ENCODE results near the gene NUDC. TPM values are rescaled to one million over a fixed set of nuclear protein-coding genes. Genes with fewer than 3 reads are reported as not detected.

NUDC gene
- total and polyA plus RNA-seq, 2 of the 13 experiments (the other 11 are each of a cell fraction or from before 2014, with no cell fraction given) = 34.7 to 104 TPM

DNA sequence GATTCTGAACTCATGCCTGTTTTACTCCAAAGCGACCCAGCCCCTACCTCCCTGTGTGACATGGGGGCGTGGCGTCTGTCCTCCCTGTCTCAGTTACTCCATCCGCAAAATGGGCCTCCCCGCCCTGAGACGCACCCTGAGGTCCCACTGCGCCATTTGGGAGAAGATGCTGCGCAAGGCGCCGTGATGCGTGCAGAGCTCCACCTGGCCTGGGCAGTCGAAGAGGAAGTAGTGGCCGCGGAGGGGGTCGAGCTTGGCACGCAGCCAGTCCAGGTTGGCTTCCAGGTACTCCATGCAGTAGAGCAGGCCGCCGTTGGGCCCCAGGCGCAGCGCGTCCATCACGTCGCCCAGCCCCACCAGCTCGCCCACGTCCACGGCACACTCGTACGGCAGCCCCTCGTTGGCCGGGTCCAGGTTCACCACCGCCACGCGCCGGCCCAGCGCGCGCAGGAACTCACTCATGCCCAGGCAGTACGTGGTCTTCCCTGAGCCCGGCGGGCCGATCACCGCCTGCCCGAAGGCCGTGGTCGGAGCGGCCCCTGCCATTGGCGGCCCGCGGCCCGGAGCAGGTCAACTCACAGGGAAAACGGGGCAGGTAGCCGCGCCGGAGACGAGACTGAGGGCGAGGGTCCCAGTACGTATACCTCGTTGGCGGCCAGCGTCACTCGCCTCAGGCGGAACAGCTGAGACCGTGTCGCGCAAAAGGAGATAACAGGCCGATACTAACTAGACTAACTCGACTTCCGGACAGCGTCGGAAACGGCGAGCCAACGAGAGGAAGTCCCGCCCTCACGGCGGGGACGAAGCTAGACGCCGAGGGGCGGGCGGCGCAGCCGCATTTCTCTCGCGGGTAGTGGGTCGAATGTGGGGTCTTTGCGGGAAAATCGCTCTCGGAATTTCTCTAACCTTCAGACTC, 31.7 kb upstream of the NUDC start, which contains the start of gene GPN2 (continued):
- peak; percentile 90; the same call in 1 of the 2 replicates for TF ChIP-seq ZNF101 (CRISPR knock-in tag; IDR thresholded peaks at IDR 0.05; ENCODE audit: borderline replicate concordance, low read depth)
- TF ChIP-seq, protein P1, sequence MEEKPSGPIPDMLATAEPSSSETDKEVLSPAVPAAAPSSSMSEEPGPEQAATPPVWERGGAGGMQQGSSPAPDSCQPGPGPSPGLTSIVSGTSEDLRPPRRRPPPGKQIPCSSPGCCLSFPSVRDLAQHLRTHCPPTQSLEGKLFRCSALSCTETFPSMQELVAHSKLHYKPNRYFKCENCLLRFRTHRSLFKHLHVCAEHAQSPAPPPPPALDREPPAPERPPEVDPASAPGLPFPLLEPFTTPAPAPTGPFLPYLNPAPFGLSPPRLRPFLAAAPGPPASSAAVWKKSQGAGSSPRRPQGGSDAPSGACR (CRISPR knock-in tag; IDR thresholded peaks at IDR 0.05) = peak; percentile 89; the same call in 1 of the 2 replicates
- no peak for TF ChIP-seq MYNN (CRISPR knock-in tag; IDR thresholded peaks at IDR 0.05; ENCODE audit: low read depth)
- no peak for TF ChIP-seq KLF11 (CRISPR knock-in tag; IDR thresholded peaks at IDR 0.05)
- TF ChIP-seq, protein P2, sequence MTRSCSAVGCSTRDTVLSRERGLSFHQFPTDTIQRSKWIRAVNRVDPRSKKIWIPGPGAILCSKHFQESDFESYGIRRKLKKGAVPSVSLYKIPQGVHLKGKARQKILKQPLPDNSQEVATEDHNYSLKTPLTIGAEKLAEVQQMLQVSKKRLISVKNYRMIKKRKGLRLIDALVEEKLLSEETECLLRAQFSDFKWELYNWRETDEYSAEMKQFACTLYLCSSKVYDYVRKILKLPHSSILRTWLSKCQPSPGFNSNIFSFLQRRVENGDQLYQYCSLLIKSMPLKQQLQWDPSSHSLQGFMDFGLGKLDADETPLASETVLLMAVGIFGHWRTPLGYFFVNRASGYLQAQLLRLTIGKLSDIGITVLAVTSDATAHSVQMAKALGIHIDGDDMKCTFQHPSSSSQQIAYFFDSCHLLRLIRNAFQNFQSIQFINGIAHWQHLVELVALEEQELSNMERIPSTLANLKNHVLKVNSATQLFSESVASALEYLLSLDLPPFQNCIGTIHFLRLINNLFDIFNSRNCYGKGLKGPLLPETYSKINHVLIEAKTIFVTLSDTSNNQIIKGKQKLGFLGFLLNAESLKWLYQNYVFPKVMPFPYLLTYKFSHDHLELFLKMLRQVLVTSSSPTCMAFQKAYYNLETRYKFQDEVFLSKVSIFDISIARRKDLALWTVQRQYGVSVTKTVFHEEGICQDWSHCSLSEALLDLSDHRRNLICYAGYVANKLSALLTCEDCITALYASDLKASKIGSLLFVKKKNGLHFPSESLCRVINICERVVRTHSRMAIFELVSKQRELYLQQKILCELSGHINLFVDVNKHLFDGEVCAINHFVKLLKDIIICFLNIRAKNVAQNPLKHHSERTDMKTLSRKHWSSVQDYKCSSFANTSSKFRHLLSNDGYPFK (CRISPR knock-in tag; IDR thresholded peaks at IDR 0.05; ENCODE audit: borderline replicate concordance) = peak; percentile 75; the same call in 1 of the 2 replicates
- TF ChIP-seq MTF2 (CRISPR knock-in tag; IDR thresholded peaks at IDR 0.05; ENCODE audit: borderline replicate concordance) = peak; percentile 71; the same call in 1 of the 2 replicates
- TF ChIP-seq TARDBP (CRISPR knock-in tag; IDR thresholded peaks at IDR 0.05) = peak; percentile 74
- TF ChIP-seq MEIS2 (CRISPR knock-in tag; IDR thresholded peaks at IDR 0.05) = peak; percentile 69
- peak; percentile 80 for TF ChIP-seq ZBTB38 (CRISPR knock-in tag; IDR thresholded peaks at IDR 0.05)
- 0 out of 2 replicates have a peak, but pooled peaks have one; percentile 53 for TF ChIP-seq ZNF790 (CRISPR knock-in tag; IDR thresholded peaks at IDR 0.05; ENCODE audit: borderline replicate concordance)
- peak; percentile 92 for TF ChIP-seq AGO1 (IDR thresholded peaks at IDR 0.05; ENCODE audit: low read depth, low read length, poor library complexity, severe bottlenecking)
- TF ChIP-seq ZEB1 (IDR thresholded peaks at IDR 0.05; ENCODE audit: insufficient replicate concordance, low read depth) = peak; percentile 12
- TF ChIP-seq ISX (CRISPR knock-in tag; conservative IDR thresholded peaks at IDR 0.05) = no peak
- 0 out of 2 replicates have a peak, but pooled peaks have one; percentile 57 for TF ChIP-seq IRX3 (CRISPR knock-in tag; IDR thresholded peaks at IDR 0.05; ENCODE audit: borderline replicate concordance, low read depth)
- TF ChIP-seq, protein P3, sequence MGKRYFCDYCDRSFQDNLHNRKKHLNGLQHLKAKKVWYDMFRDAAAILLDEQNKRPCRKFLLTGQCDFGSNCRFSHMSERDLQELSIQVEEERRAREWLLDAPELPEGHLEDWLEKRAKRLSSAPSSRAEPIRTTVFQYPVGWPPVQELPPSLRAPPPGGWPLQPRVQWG (CRISPR knock-in tag; IDR thresholded peaks at IDR 0.05; ENCODE audit: borderline replicate concordance, low read depth) = no peak
- TF ChIP-seq ASH2L (IDR thresholded peaks at IDR 0.05; ENCODE audit: insufficient read length, low read depth, low read length) = peak; percentile 84
- TF ChIP-seq MTF1 (CRISPR knock-in tag; IDR thresholded peaks at IDR 0.05) = no peak
- peak; percentile 79; the same call in 1 of the 2 replicates for TF ChIP-seq ZNF256 (CRISPR knock-in tag; conservative IDR thresholded peaks at IDR 0.05)
- TF ChIP-seq, protein P4, sequence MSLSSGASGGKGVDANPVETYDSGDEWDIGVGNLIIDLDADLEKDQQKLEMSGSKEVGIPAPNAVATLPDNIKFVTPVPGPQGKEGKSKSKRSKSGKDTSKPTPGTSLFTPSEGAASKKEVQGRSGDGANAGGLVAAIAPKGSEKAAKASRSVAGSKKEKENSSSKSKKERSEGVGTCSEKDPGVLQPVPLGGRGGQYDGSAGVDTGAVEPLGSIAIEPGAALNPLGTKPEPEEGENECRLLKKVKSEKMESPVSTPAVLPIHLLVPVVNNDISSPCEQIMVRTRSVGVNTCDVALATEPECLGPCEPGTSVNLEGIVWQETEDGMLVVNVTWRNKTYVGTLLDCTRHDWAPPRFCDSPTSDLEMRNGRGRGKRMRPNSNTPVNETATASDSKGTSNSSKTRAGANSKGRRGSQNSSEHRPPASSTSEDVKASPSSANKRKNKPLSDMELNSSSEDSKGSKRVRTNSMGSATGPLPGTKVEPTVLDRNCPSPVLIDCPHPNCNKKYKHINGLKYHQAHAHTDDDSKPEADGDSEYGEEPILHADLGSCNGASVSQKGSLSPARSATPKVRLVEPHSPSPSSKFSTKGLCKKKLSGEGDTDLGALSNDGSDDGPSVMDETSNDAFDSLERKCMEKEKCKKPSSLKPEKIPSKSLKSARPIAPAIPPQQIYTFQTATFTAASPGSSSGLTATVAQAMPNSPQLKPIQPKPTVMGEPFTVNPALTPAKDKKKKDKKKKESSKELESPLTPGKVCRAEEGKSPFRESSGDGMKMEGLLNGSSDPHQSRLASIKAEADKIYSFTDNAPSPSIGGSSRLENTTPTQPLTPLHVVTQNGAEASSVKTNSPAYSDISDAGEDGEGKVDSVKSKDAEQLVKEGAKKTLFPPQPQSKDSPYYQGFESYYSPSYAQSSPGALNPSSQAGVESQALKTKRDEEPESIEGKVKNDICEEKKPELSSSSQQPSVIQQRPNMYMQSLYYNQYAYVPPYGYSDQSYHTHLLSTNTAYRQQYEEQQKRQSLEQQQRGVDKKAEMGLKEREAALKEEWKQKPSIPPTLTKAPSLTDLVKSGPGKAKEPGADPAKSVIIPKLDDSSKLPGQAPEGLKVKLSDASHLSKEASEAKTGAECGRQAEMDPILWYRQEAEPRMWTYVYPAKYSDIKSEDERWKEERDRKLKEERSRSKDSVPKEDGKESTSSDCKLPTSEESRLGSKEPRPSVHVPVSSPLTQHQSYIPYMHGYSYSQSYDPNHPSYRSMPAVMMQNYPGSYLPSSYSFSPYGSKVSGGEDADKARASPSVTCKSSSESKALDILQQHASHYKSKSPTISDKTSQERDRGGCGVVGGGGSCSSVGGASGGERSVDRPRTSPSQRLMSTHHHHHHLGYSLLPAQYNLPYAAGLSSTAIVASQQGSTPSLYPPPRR (CRISPR knock-in tag; IDR thresholded peaks at IDR 0.05; ENCODE audit: borderline replicate concordance) = no peak; the same call in 1 of the 2 replicates

Data from HepG2 (cell line).